ENCODE data around the gene IGSF21.

IGSF21 gene

GRCh38 chr1:18107369-18108298 lies at the start of gene IGSF21:
IGSF21 (plus strand) TSS chr1:18107798; CDS start chr1:18108129, 331 bp downstream.
- Histone ChIP-seq H3K4me3 (IDR thresholded peaks at IDR 0.05; ENCODE audit: insufficient read depth, low read depth, low read length) (no peak within 1 kb of the TSS), H3K36me3 (ENCODE audit: insufficient read depth) (no peaks in the 10 kb centered on the region), H3K79me2 (ENCODE audit: insufficient read depth, low read depth) (no peaks in the 10 kb centered on the region), H3K9ac (no peak within 1 kb of the TSS), H4K20me1 (ENCODE audit: insufficient read depth) (no peaks in the 10 kb centered on the region), H3K27ac (no peak within 1 kb of the TSS), H3K4me1 (ENCODE audit: low read depth, poor library complexity, severe bottlenecking) (no peaks in the 10 kb centered on the region), H3K27me3 (ENCODE audit: insufficient read depth, low read depth) (peaks cover 7% of the 10 kb centered on the region; the same call in 1 of the 2 replicates), H2AFZ (ENCODE audit: low read depth) (no peak within 1 kb of the TSS), H3K4me2 (no peak within 1 kb of the TSS)
- no peak for TF ChIP-seq CTCF (conservative IDR thresholded peaks at IDR 0.05; ENCODE audit: low read depth, low read length)

GRCh38 chr1:18058206-18058921 lies 49.2 kb upstream of the IGSF21 start:
- Histone ChIP-seq H3K27ac (no peak overlapping the region), H3K36me3 (ENCODE audit: insufficient read depth) (no peaks in the 10 kb centered on the region), H3K4me1 (ENCODE audit: low read depth, poor library complexity, severe bottlenecking) (no peaks in the 10 kb centered on the region), H2AFZ (ENCODE audit: low read depth) (no peak overlapping the region), H4K20me1 (ENCODE audit: insufficient read depth) (no peaks in the 10 kb centered on the region), H3K27me3 (ENCODE audit: insufficient read depth, low read depth) (no peaks in the 10 kb centered on the region), H3K4me3 (IDR thresholded peaks at IDR 0.05; ENCODE audit: insufficient read depth, low read depth, low read length) (no peak overlapping the region), H3K4me2 (no peak overlapping the region), H3K79me2 (ENCODE audit: insufficient read depth, low read depth) (no peaks in the 10 kb centered on the region), H3K9ac (no peak overlapping the region)
- TF ChIP-seq CTCF (conservative IDR thresholded peaks at IDR 0.05; ENCODE audit: low read depth, low read length): no peak

- H3K9ac ChIP-seq: no peak overlapping the region
Observed at GRCh38 chr1:18058981-18059605, 48.5 kb upstream of the IGSF21 start.

More at GRCh38 chr1:18058981-18059605, 48.5 kb upstream of the IGSF21 start:
- Histone ChIP-seq H3K27ac (no peak overlapping the region), H3K27me3 (ENCODE audit: insufficient read depth, low read depth) (no peaks in the 10 kb centered on the region), H3K4me3 (IDR thresholded peaks at IDR 0.05; ENCODE audit: insufficient read depth, low read depth, low read length) (no peak overlapping the region), H2AFZ (ENCODE audit: low read depth) (no peak overlapping the region), H3K4me2 (no peak overlapping the region), H4K20me1 (ENCODE audit: insufficient read depth) (no peaks in the 10 kb centered on the region), H3K4me1 (ENCODE audit: low read depth, poor library complexity, severe bottlenecking) (no peaks in the 10 kb centered on the region), H3K36me3 (ENCODE audit: insufficient read depth) (no peaks in the 10 kb centered on the region), H3K79me2 (ENCODE audit: insufficient read depth, low read depth) (no peaks in the 10 kb centered on the region)
- no peak for TF ChIP-seq CTCF (conservative IDR thresholded peaks at IDR 0.05; ENCODE audit: low read depth, low read length)
